SK-N-SH treated with all-trans-retinoic acid at 6 μM for 48 hours (cell line): ENCODE results near the gene CAVIN2.

Experiments used
- ARNTL ChIP-seq: fragments of 450-650 bp; formaldehyde crosslinking; IDR thresholded peaks from 2 replicates; pipeline ENCODE4 v1.5.0; 2020; ENCODE audit warnings: low read depth, mild to moderate bottlenecking, moderate library complexity, borderline replicate concordance
- OSR1 ChIP-seq: fragments of 250-450 bp; sonication (Bioruptor Pico); IDR thresholded peaks from 2 replicates; pipeline ENCODE4 v1.8.0; 2022; ENCODE audit warnings: moderate library complexity, mild to moderate bottlenecking, inconsistent platforms
- SNAI2 ChIP-seq: fragments of 250-450 bp; sonication (Bioruptor Pico); IDR thresholded peaks from 2 replicates; pipeline ENCODE4 v1.5.0; 2020; ENCODE audit warnings: mild to moderate bottlenecking, moderate library complexity
- TCF4 ChIP-seq: fragments of 250-450 bp; sonication (Bioruptor Pico); IDR thresholded peaks from 2 replicates; pipeline ENCODE4 v1.8.0; 2021; ENCODE audit warnings: mild to moderate bottlenecking, moderate library complexity, borderline replicate concordance
- ZFP30 ChIP-seq: fragments of 450-650 bp; formaldehyde crosslinking; IDR thresholded peaks from 2 replicates; pipeline ENCODE4 v1.5.0; 2022; ENCODE audit warnings: mild to moderate bottlenecking, moderate library complexity
- TF ChIP-seq, protein P1 (sequence below): fragments of 250-450 bp; sonication (Bioruptor Pico); IDR thresholded peaks from 2 replicates; pipeline ENCODE4 v1.8.0; 2020; ENCODE audit warnings: mild to moderate bottlenecking, moderate library complexity, borderline replicate concordance

DNA sequence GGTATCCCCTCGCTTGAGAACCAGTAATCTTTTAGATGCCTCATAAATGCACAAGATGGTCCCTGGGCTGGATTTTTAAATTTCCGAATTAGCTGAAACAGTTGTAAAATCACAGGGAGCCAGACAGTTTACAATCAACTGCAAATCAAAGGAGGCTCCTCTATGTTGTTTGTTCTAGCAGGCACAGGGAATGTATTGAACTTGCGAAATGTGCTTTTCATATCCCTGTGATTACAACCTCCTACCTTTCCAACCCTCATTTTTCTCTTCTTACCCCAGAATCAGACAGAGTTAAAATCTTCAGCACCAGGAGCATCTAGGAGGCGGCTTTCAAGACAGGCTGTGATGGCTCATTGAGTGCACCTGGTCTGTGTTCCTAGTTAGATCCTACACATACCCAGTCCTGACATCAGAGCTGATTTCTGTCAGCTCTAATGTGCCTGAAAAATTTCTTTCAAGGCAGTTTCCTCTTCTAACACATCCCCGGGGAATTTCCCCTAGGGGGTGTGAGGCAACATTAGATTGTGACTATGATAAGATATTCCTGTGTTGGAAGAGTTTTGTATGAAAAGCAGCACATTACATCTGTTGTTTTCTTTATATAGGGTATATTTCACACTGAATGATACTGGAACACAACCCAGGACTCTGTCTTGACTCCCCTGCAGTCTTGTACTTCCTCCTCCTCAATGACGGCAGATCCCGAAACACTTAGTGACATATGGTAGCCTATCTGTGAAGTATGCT, 17.9 kb upstream of the CAVIN2 start:
- no peak for TF ChIP-seq ARNTL (CRISPR knock-in tag)
- no peak for TF ChIP-seq ZFP30
- no peak for TF ChIP-seq SNAI2 (CRISPR knock-in tag)
- TF ChIP-seq, protein P1, sequence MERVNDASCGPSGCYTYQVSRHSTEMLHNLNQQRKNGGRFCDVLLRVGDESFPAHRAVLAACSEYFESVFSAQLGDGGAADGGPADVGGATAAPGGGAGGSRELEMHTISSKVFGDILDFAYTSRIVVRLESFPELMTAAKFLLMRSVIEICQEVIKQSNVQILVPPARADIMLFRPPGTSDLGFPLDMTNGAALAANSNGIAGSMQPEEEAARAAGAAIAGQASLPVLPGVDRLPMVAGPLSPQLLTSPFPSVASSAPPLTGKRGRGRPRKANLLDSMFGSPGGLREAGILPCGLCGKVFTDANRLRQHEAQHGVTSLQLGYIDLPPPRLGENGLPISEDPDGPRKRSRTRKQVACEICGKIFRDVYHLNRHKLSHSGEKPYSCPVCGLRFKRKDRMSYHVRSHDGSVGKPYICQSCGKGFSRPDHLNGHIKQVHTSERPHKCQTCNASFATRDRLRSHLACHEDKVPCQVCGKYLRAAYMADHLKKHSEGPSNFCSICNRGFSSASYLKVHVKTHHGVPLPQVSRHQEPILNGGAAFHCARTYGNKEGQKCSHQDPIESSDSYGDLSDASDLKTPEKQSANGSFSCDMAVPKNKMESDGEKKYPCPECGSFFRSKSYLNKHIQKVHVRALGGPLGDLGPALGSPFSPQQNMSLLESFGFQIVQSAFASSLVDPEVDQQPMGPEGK (CRISPR knock-in tag) = no peak
- TF ChIP-seq TCF4 (CRISPR knock-in tag) = no peak
- TF ChIP-seq OSR1 (CRISPR knock-in tag) = no peak
